Stimulated activated CD4-positive, alpha-beta T cell treated with anti-CD3 and anti-CD28 coated beads, Interleukin-1b, Interleukin-23, amount 100 ng/mL, for 4 hours (primary cell): ENCODE measurements around the gene ST6GALNAC5.
"Not testable (repeated sequence)": the region's sequence is repeated elsewhere in the genome, so short reads cannot be mapped to it uniquely, and the experiment has no call there.

Experiments
- DNase-seq, 2 donors: peaks; one replicate each; pipeline ENCODE4 v3.0.0-alpha.2; 2020; ENCODE audit warnings: low read depth in 2 of 2

Gene ST6GALNAC5

GRCh38 chr1:76868154-76868882 is 1.0 kb downstream of the ST6GALNAC5 start:
- DNase-seq, result no peak

- no peak for DNase-seq
Measured at GRCh38 chr1:76868916-76869315, 1.6 kb downstream of the ST6GALNAC5 start.

- no peak for DNase-seq
Measured at GRCh38 chr1:76870037-76870436, 2.8 kb downstream of the ST6GALNAC5 start.

GRCh38 chr1:76871355-76871974 is 4.2 kb downstream of the ST6GALNAC5 start:
- DNase-seq, result no peak

- DNase-seq, result no peak
Measured at GRCh38 chr1:76872944-76873343, 5.7 kb downstream of the ST6GALNAC5 start.

- no peak for DNase-seq
Measured at GRCh38 chr1:76876655-76877395, 9.5 kb downstream of the ST6GALNAC5 start.

GRCh38 chr1:76879014-76879413 is 11.7 kb downstream of the ST6GALNAC5 start:
- not testable (repeated sequence) for DNase-seq

- no peak for DNase-seq
Measured at GRCh38 chr1:76881762-76882161, 14.5 kb downstream of the ST6GALNAC5 start.

- no peak for DNase-seq
Measured at GRCh38 chr1:76891931-76892622, 24.8 kb downstream of the ST6GALNAC5 start.

GRCh38 chr1:76892675-76893074 is 25.4 kb downstream of the ST6GALNAC5 start:
- no peak for DNase-seq

- DNase-seq, result peak in 1 of 2 donors; percentile 3
Measured at GRCh38 chr1:76901158-76901767, 34.0 kb downstream of the ST6GALNAC5 start.

GRCh38 chr1:76905876-76906595 is 38.8 kb downstream of the ST6GALNAC5 start:
- DNase-seq, result no peak

- no peak for DNase-seq
Measured at GRCh38 chr1:76909311-76909710, 42.0 kb downstream of the ST6GALNAC5 start.

GRCh38 chr1:76919085-76919484 is 51.8 kb downstream of the ST6GALNAC5 start:
- no peak for DNase-seq

GRCh38 chr1:76921590-76921989 is 54.3 kb downstream of the ST6GALNAC5 start:
- no peak for DNase-seq

GRCh38 chr1:76925825-76926224 is 58.5 kb downstream of the ST6GALNAC5 start:
- DNase-seq, result no peak

GRCh38 chr1:76928522-76928921 is 61.2 kb downstream of the ST6GALNAC5 start:
- DNase-seq, result no peak

GRCh38 chr1:76929136-76929535 is 61.9 kb downstream of the ST6GALNAC5 start:
- DNase-seq, result no peak

- no peak for DNase-seq
Measured at GRCh38 chr1:76933847-76934815, 66.9 kb downstream of the ST6GALNAC5 start.

- no peak for DNase-seq
Measured at GRCh38 chr1:76938304-76938703, 71.0 kb downstream of the ST6GALNAC5 start.
